ENCODE results near the gene VSIG1.

- TF ChIP-seq CTCF (IDR thresholded peaks at IDR 0.05): no peak
- no peak for TF ChIP-seq POLR2A (IDR thresholded peaks at IDR 0.05)
These were observed 14.7 kb upstream of the VSIG1 start for GRCh38 chrX:108029928-108030711.
